Measurements from ENCODE around the gene DNAH10.
"Not testable (repeated sequence)": the region's sequence is repeated elsewhere in the genome, so short reads cannot be mapped to it uniquely, and the experiment has no call there.

DNAH10 gene

DNA sequence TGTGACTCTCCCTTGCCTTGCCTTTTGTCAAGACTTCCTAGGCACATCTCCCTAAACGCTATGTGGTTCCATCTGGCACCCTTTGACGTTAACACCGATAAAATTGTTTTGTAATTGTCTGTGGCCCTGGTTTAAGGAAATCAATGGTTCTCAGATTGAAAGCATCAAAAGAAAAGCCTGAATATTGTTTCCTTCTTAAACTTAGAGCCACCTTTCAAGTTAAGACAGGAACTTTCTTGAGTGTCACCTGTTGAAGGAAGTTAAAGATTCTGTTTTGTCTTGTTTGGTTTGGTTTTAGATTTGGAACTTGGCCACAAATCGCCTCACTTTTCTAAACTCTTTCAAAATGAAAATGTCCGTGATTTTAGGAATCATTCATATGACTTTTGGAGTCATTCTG lies 14.8 kb upstream of the DNAH10 start:
- no peak for DNase-seq

DNA sequence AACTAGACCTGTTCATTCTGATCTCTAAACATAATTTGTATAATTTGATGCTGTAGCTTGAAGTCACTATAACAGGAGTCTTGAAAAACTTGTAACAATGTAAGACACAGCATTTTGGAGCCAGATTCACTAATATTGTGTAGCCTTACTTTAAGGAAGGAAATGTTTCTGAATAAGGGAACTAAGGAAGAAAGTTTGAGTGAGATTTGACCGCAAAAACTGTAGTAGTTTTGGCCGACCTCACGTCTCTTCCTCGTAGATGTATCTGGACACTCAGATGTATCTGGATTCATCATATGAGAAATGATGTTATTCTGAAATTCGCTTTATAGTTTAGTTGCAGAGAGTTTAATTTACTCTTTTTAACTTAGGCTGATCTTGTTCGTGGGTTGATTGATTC lies 13.9 kb upstream of the DNAH10 start:
- DNase-seq, result no peak

DNA sequence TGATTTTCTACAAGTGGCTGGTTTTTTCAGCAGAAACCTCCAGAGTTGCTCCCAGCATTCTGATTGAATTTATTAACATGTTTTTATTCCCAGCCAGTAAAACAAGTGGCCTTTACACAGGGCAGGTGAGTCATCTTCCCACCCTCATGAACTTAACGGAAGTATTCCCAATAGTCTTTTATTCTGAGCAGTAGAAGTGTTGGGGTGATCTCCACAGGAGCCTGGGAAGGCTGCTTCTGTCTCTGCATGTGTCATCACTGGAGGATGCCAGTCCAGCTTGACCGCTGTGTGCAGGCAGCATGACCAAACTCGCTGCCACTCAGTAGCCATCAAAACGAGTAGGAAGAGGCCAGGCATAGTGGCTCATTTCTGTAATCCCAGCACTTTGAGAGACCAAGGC lies 13.4 kb upstream of the DNAH10 start:
- DNase-seq, result no peak

GRCh38 chr12:123749355-123749754 lies 12.7 kb upstream of the DNAH10 start:
- no peak for DNase-seq

- no peak for DNase-seq
Measured at GRCh38 chr12:123750159-123750656, 11.9 kb upstream of the DNAH10 start.

DNA sequence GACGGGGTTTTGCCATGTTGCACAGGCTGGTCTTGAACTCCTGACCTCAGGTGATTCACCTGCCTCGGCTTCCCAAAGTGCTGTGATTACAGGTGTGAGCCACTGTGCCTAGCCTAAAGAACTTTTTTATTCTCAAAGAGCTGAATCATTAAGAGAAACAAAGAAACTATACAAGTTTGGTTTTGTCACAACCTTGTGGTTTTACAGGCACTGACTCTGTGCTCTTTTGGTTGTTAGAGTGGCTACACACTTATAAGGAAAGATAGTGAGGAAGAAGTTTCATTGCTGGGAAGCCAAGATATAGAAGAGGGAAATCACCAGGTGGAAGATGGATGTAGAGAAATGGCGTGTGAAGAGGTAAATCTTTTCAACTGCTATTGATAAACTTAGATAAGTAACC lies 10.1 kb upstream of the DNAH10 start:
- DNase-seq, result no peak

- no peak for DNase-seq
Measured at GRCh38 chr12:123754041-123754772, 7.9 kb upstream of the DNAH10 start.

- DNase-seq, result no peak
Measured at GRCh38 chr12:123757561-123757960, 4.5 kb upstream of the DNAH10 start.

- no peak for DNase-seq
Measured at GRCh38 chr12:123760267-123760938, 1.7 kb upstream of the DNAH10 start.

DNA sequence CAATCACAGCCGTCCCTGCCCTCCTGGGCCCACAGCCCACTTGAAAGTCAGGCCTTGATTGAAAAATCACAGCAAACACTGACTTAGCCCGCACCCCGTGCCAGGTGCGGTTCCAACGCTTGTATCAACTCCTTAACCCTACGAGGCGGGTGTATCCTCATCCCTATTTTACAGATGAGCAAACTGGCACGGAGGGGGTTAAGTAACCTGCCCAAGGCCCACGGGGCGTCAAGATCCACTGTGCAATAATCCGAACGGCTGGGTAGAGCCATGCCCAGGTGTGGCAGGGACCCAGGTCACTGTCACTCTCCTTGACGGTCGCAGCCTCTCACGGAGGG lies 583 bp downstream of the DNAH10 start:
- no peak for DNase-seq

DNA sequence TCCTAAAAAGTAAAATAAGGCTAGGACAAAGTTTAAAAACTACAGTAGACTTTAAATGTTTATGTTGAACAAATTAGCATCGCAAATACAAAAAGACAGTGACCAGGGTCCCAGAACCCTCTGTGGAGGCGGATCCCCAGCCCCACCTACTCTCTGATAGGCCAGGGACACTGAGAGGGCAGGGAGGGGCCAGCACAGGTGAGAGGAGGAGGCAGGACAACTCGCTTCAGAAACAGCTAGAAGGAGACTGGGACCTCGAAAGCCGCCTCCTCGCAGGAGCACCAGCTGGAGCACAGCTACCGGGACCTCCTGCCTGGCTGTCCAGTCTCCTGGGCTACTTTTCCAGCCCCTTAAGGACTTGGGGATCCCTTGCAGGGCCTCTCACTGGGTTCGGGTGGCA lies 992 bp downstream of the DNAH10 start:
- peak; percentile 11 for DNase-seq

DNA sequence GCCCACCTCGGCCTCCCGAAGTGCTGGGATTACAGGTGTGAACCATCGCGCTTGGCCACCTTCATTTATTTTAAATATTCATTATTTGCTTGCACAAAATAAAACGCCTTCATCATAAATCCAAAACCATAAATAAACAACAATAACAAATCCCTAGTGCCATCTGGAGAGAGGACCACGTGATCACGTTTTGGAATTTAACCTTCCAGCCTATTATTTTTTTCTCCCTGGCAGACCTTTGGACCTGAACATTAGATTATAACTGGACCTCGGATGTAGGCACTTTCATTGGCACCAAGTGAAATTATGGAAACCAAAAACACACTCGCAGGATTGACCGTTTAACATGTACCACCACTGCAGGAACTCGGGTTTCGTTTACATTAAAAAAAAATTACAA lies 2.0 kb downstream of the DNAH10 start:
- no peak for DNase-seq

GRCh38 chr12:123765504-123766035 lies 3.5 kb downstream of the DNAH10 start:
- no peak for DNase-seq

GRCh38 chr12:123767613-123768012 lies 5.5 kb downstream of the DNAH10 start:
- DNase-seq, result peak; percentile 25

DNA sequence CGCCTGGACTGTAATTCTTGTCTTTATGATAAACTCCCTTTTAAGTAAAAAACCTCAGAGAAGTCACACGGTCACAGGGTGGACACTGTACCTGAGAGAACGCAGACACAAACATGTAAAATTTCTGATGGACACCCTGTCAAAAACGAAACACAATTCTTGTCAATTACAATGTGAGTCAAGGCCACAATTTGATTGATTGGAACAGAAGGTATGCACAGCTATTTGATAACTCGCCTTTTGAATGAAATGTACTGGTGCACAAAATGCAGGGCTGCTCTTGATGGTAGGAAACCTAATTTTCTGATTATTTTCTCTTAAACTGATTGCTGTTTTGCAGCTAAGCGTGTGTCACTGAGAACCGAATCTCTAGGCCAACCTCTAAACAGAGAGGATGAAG lies 9.2 kb downstream of the DNAH10 start:
- DNase-seq, result no peak

- DNase-seq, result no peak
Measured at GRCh38 chr12:123772074-123772473, 10.0 kb downstream of the DNAH10 start.

DNA sequence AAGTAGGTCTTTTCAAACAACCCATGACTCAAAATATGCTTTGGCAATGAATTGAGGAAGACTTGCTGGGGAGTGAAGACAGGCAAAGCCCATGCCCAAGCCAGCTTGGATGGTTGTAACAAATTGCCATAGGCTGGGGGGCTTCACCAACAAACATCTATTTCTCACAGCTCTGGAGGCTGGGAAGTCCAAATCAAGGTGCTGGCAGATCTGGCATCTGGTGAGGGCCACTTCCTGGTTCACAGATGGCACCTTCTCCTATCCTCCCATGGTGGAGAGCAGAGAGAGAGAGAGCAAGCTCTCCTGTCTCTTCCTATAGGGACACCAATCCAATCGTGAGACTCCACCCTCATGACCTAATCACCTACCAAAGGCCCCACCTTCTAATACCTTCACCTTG lies 11.3 kb downstream of the DNAH10 start:
- no peak for DNase-seq

DNA sequence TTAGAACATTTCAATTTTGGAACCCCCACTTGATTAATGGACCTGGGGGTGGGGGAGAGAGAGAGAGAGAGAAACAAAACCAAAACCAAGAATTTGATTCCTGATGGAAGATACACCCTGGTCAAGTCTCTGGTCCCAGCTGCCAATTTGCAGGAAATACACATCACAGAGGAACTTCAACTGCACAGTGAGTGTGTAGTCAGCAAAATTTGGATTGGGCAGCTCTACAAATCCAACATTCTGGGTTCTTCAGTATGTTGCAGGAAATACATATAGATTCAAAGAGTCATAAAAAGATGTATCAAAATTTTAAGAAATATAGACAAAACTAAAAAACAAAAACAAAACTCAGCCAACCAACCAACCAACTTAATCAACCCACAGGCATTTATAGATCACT lies 17.4 kb downstream of the DNAH10 start:
- DNase-seq, result no peak

DNA sequence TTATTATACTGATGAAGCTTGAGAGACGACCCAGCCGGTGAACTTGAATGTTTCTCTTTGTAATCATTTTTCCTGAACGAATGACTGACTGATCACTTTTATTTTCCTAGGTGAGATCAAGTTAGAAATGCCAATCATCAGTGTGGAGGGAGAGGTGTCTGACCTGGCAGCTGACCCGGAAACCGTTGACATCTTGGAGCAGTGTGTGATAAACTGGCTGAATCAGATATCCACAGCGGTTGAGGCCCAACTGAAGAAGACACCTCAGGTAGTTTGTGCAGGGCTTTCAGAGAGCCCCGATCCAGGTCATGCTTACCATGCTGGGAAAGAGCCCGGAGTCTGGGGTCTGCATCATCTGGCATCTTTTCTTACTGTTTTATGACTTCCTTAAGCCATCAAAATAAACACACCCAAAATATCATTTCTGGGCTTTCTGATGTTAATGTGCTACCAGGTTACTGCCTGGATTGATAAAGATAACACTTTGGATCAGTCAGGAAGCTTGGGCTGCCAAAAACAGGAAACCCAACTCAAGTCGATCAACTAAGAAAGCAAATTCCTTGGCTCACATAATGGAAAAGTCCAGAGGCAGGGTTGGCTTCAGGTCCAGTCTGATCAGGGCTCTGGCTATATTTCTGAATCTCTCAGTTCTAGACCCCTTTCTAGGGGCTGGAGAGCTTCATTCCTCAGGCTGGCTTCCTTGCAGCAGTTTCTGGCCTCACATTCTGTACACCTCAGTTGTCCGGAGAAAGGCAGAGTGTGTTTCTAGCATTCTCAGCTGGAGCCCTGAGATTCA lies 21.1 kb downstream of the DNAH10 start:
- no peak for DNase-seq

DNA sequence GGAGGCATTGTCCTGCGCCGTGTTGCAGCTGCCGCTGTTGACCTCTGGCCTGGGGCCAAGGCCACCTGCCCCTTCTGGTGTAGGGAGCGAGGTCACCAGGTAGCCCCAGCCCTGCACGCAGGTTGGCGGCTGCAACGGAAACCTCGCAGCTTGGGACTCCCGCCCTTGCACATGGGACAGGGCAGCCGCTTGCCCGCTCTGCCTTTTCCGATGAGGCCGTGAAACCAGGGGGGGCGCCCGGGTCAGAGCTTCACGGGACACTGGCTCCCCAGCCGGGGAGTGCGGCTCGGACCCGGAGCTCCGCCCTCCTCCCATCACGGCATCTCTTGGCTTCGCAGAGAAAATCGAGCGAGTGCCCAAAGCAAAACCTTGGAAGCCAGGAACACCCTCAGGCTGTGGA lies 25.4 kb downstream of the DNAH10 start:
- no peak for DNase-seq

GRCh38 chr12:123788541-123788940 lies 26.4 kb downstream of the DNAH10 start:
- no peak for DNase-seq

DNA sequence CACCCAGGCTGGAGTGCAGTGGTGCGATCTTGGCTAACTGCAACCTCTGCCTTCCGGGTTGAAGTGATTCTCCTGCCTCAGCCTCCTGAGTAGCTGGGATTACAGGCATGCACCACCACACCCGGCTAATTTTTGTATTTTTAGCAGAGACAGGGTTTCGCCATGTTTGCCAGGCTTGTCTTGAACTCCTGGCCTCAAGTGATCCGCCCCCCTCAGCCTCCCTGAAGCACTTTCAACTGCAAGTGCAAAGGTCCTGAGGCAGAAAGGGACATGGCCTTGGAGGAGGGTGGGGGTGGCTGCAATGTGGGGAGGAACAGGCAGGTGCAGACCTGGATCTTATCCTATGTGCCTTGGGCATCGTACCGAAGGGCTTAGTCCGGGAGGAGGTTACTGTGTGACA lies 27.3 kb downstream of the DNAH10 start:
- DNase-seq, result not testable (repeated sequence)

DNA sequence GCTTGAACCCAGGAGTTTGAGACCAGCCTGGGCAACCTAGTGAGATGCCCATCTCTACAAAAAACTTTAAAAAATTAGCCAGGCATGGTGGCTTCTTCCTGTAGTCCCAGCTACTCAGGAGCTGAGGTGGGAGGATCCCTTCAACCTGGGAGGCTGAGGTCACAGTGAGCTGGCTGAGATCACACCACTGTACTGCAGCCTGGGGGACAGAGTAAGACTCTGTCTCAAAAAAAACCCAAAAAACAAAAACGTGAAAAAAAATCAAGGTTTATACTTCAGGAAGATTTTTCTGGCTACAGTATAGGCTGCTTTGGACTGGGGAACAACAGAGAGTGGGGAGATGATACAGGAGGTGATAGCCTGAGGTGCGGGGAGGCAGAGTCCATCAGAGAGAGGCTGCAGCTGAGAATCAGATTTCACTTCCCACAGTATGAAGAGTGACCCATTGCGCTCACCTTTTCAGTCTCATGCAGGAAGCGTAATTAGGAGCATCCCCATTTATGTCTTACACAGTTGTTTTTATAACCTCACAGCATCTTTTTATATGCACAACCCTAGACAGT lies 28.9 kb downstream of the DNAH10 start:
- no peak for DNase-seq

Data from stimulated activated CD4-positive, alpha-beta T cell treated with anti-CD3 and anti-CD28 coated beads, Interleukin-15, amount 100 ng/mL, for 24 hours (primary cell).